K562 (cell line): ENCODE measurements around the gene EEF2K. TPM values are rescaled to one million over a fixed set of nuclear protein-coding genes. Genes with fewer than 3 reads are reported as not detected.
A peak's percentile ranks its signal among the peaks of the same experiment; 100 is the strongest.

Experiments used
- CBFA2T2 ChIP-seq: fragments of 450-650 bp; conservative IDR thresholded peaks from 2 replicates; pipeline ENCODE4 v1.6.1; 2017; ENCODE audit warnings: mild to moderate bottlenecking
- CHAMP1 ChIP-seq: fragments of 450-650 bp; IDR thresholded peaks from 2 replicates; pipeline ENCODE4 v1.6.1; 2016; ENCODE audit warnings: mild to moderate bottlenecking
- DEAF1 ChIP-seq: fragments of 450-650 bp; formaldehyde crosslinking; IDR thresholded peaks from 2 replicates; pipeline ENCODE4 v1.4.0; 2020; ENCODE audit warnings: mild to moderate bottlenecking, moderate library complexity
- DMBX1 ChIP-seq: fragments of 250-450 bp; sonication (Bioruptor Pico); IDR thresholded peaks from 2 replicates; pipeline ENCODE4 v1.8.0; 2022; ENCODE audit warnings: inconsistent platforms, mild to moderate bottlenecking, moderate library complexity, borderline replicate concordance
- HDAC1 ChIP-seq, 2 experiments: fragments of 450-650 bp; IDR thresholded peaks; 2 replicates each; pipeline ENCODE4 v1.6.1; 2016 to 2017; ENCODE audit warnings: inconsistent platforms in 1 of 2, mild to moderate bottlenecking in 1 of 2, moderate library complexity in 1 of 2
- JUND ChIP-seq, 2 experiments: IDR thresholded peaks; 2 replicates in 1 of 2; 3 replicates in 1 of 2; pipeline ENCODE4 v1.6.1; 2011; ENCODE audit warnings: borderline replicate concordance in 2 of 2, low read depth in 2 of 2, low read length in 2 of 2, improper control_type of control experiment in 1 of 2, missing biosample characterization in 1 of 2, missing genetic modification characterization in 1 of 2, missing genetic modification reagents in 1 of 2
- LEF1 ChIP-seq: fragments of 450-650 bp; IDR thresholded peaks from 2 replicates; pipeline ENCODE4 v1.6.1; 2016; ENCODE audit warnings: mild to moderate bottlenecking
- MEIS2 ChIP-seq: fragments of 450-650 bp; IDR thresholded peaks from 2 replicates; pipeline ENCODE4 v1.6.1; 2014; ENCODE audit warnings: mild to moderate bottlenecking; ENCODE audit not compliant: partially characterized antibody
- MGA ChIP-seq: fragments of 450-650 bp; IDR thresholded peaks from 2 replicates; pipeline ENCODE4 v1.6.1; 2016; ENCODE audit warnings: mild to moderate bottlenecking, moderate library complexity
- PRMT5 ChIP-seq: sonication (generic); formaldehyde crosslinking; IDR thresholded peaks from 2 replicates; pipeline ENCODE4 v1.5.0; 2020; ENCODE audit warnings: missing genetic modification reagents
- SIX5 ChIP-seq, 2 experiments: IDR thresholded peaks; 2 replicates each; pipeline ENCODE4 v1.6.1; 2011; ENCODE audit warnings: low read length in 2 of 2, borderline replicate concordance in 1 of 2, low read depth in 1 of 2, mild to moderate bottlenecking in 1 of 2, moderate library complexity in 1 of 2; ENCODE audit not compliant: insufficient read depth in 1 of 2
- polyA plus RNA-seq, 8 experiments: library from polyadenylated mRNA; depleted of rRNA in 4 of 8; stranded (reverse) in 5 of 8; unstranded in 3 of 8; fragments of >200 nt; fragmentation: Nextera tagmentation in 2 of 8; fragmentation: Illumina TruSeq in 1 of 8; extraction: Ambion mirVana in 2 of 8; extraction: Trizol in 1 of 8; gene quantifications; 2 replicates each; pipeline versions ENCODE4 v1.2.1 to v1.2.3, GENCODE V29; 2011 to 2014; ENCODE audit warnings: inconsistent platforms in 1 of 8, missing spikeins in 1 of 8
- total RNA-seq, 7 experiments: library from RNA; depleted of rRNA in 6 of 7; stranded (reverse); fragments of >200 nt in 6 of 7; fragmentation: Illumina TruSeq in 2 of 7; extraction: Trizol in 2 of 7; gene quantifications; 2 replicates each; pipeline versions ENCODE4 v1.2.1 to v1.2.3, GENCODE V29; 2011 to 2021; ENCODE audit warnings: low replicate concordance in 1 of 7

The EEF2K gene
- total and polyA plus RNA-seq, 9 of the 15 experiments (the other 6 are each of a cell fraction or from before 2014, with no cell fraction given) = 3.0 to 35.2 (median 12.2) TPM

GRCh38 chr16:22282254-22282892, 76.3 kb downstream of the EEF2K start (continued):
- peak; percentile 98 for TF ChIP-seq MEIS2
- no peak for TF ChIP-seq SIX5 (IDR thresholded peaks at IDR 0.05; ENCODE audit: borderline replicate concordance in 1 of 2, insufficient read depth in 1 of 2, low read depth in 1 of 2, low read length in 2 of 2)
- no peak for TF ChIP-seq DMBX1 (CRISPR knock-in tag)
- no peak for TF ChIP-seq PRMT5 (CRISPR knock-in tag)
- TF ChIP-seq CBFA2T2 = peak; percentile 97
- TF ChIP-seq MGA = peak; percentile 54; the same call in 1 of the 2 replicates
- TF ChIP-seq HDAC1 (IDR thresholded peaks at IDR 0.05) = peak; percentile 51 to 54; a peak in 2 of 4 replicates
- peak; percentile 97 for TF ChIP-seq JUND (IDR thresholded peaks at IDR 0.05; ENCODE audit: borderline replicate concordance, low read depth, low read length)
- peak; percentile 99; the same call in 2 of the 3 replicates for TF ChIP-seq JUND (tag; IDR thresholded peaks at IDR 0.05; ENCODE audit: borderline replicate concordance, low read depth, low read length)
- TF ChIP-seq LEF1 = peak; percentile 96
- no peak for TF ChIP-seq DEAF1 (CRISPR knock-in tag)
- peak; percentile 88 for TF ChIP-seq CHAMP1
